ENCODE results near the gene SPTBN5. TPM values are rescaled to one million over a fixed set of nuclear protein-coding genes. Genes with fewer than 3 reads are reported as not detected.

The SPTBN5 gene
- polyA plus RNA-seq (0.01 and 0.04 TPM in 2 replicates), polyA minus RNA-seq (under 0.01 TPM in 1 of 2 replicates, not detected in the other)

- H3K79me2 ChIP-seq (replicated peaks; ENCODE audit: insufficient read depth, low read length), result no peaks in the 10 kb centered on the region
- no peak within 1 kb of the TSS for H3K4me3 ChIP-seq (ENCODE audit: low read length)
- H3K9me3 ChIP-seq (ENCODE audit: low read length), result no peaks in the 10 kb centered on the region
- H3K27me3 ChIP-seq (ENCODE audit: insufficient read depth, low read depth, low read length), result no peaks in the 10 kb centered on the region
- H2AFZ ChIP-seq (ENCODE audit: low read depth, low read length), result no peak within 1 kb of the TSS
- no peak within 1 kb of the TSS for H3K9ac ChIP-seq (ENCODE audit: low read length)
- no peaks in the 10 kb centered on the region for H3K36me3 ChIP-seq (ENCODE audit: insufficient read depth, low read length)
- H3K27ac ChIP-seq (ENCODE audit: low read length), result no peak within 1 kb of the TSS
- no peak for TF ChIP-seq EP300 (conservative IDR thresholded peaks at IDR 0.05; ENCODE audit: poor library complexity, severe bottlenecking)
- H3K4me2 ChIP-seq (ENCODE audit: low read length), result no peak within 1 kb of the TSS
- no peaks in the 10 kb centered on the region for H3F3A ChIP-seq (ENCODE audit: insufficient read depth, low read length, poor library complexity, severe bottlenecking)
- no peaks in the 10 kb centered on the region for H4K20me1 ChIP-seq (ENCODE audit: insufficient read depth)
- no peaks in the 10 kb centered on the region for H3K9me2 ChIP-seq (ENCODE audit: insufficient read depth, low read length)
Observed at GRCh38 chr15:41893422-41894250, at the start of gene SPTBN5. SPTBN5 (minus strand) TSS chr15:41894053; CDS start chr15:41893497, 556 bp downstream.

- Histone ChIP-seq H3K27me3 (ENCODE audit: insufficient read depth, low read depth, low read length) (no peaks in the 10 kb centered on the region), H3K4me2 (ENCODE audit: low read length) (no peak overlapping the region), H3K79me2 (replicated peaks; ENCODE audit: insufficient read depth, low read length) (no peaks in the 10 kb centered on the region), H4K20me1 (ENCODE audit: insufficient read depth) (no peaks in the 10 kb centered on the region), H3K36me3 (ENCODE audit: insufficient read depth, low read length) (no peaks in the 10 kb centered on the region), H2AFZ (ENCODE audit: low read depth, low read length) (no peak overlapping the region), H3F3A (ENCODE audit: insufficient read depth, low read length, poor library complexity, severe bottlenecking) (no peaks in the 10 kb centered on the region), H3K9me3 (ENCODE audit: low read length) (no peaks in the 10 kb centered on the region), H3K4me3 (ENCODE audit: low read length) (no peak overlapping the region), H3K9ac (ENCODE audit: low read length) (no peak overlapping the region), H3K9me2 (ENCODE audit: insufficient read depth, low read length) (no peaks in the 10 kb centered on the region), H3K27ac (ENCODE audit: low read length) (no peak overlapping the region)
- TF ChIP-seq EP300 (conservative IDR thresholded peaks at IDR 0.05; ENCODE audit: poor library complexity, severe bottlenecking) (no peak), SMC3 (conservative IDR thresholded peaks at IDR 0.05; ENCODE audit: poor library complexity) (no peak), RAD21 (conservative IDR thresholded peaks at IDR 0.05) (no peak)
Observed at GRCh38 chr15:41942886-41943285, 49.0 kb upstream of the SPTBN5 start.

- no peaks in the 10 kb centered on the region for H3K36me3 ChIP-seq (ENCODE audit: insufficient read depth, low read length)
Observed at GRCh38 chr15:41941644-41942415, 48.0 kb upstream of the SPTBN5 start.

DNA sequence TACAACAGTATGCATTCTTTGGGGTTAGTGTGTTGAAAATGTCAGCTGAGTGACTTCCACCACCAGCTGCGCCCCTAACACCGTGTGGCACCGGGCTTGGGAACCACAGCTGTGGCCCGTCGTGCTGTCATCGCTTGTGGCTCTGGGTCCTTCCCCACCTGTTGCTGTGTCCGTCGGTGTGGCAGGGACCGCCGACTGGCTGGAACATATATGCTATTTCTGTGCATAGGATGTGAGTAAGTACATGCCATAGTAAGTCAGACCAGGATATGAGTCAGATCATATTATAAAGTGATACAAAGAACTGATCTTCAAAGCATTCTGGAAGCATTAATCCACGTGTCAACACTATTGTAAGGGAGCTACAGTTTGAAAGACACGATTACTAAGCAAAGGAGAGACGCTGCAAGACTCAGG is 46.6 kb upstream of the SPTBN5 start:
- no peaks in the 10 kb centered on the region for H3K9me3 ChIP-seq (ENCODE audit: low read length)
- no peaks in the 10 kb centered on the region for H3K9me2 ChIP-seq (ENCODE audit: insufficient read depth, low read length)
- TF ChIP-seq, protein P1, sequence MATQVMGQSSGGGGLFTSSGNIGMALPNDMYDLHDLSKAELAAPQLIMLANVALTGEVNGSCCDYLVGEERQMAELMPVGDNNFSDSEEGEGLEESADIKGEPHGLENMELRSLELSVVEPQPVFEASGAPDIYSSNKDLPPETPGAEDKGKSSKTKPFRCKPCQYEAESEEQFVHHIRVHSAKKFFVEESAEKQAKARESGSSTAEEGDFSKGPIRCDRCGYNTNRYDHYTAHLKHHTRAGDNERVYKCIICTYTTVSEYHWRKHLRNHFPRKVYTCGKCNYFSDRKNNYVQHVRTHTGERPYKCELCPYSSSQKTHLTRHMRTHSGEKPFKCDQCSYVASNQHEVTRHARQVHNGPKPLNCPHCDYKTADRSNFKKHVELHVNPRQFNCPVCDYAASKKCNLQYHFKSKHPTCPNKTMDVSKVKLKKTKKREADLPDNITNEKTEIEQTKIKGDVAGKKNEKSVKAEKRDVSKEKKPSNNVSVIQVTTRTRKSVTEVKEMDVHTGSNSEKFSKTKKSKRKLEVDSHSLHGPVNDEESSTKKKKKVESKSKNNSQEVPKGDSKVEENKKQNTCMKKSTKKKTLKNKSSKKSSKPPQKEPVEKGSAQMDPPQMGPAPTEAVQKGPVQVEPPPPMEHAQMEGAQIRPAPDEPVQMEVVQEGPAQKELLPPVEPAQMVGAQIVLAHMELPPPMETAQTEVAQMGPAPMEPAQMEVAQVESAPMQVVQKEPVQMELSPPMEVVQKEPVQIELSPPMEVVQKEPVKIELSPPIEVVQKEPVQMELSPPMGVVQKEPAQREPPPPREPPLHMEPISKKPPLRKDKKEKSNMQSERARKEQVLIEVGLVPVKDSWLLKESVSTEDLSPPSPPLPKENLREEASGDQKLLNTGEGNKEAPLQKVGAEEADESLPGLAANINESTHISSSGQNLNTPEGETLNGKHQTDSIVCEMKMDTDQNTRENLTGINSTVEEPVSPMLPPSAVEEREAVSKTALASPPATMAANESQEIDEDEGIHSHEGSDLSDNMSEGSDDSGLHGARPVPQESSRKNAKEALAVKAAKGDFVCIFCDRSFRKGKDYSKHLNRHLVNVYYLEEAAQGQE (IDR thresholded peaks at IDR 0.05; ENCODE audit: borderline replicate concordance), result no peak
- TF ChIP-seq TAF1 (IDR thresholded peaks at IDR 0.05; ENCODE audit: low read depth), result no peak
- no peak for TF ChIP-seq MXI1 (conservative IDR thresholded peaks at IDR 0.05; ENCODE audit: poor library complexity, severe bottlenecking)
- no peak for TF ChIP-seq CTCF (IDR thresholded peaks at IDR 0.05; ENCODE audit: poor library complexity, severe bottlenecking)
- TF ChIP-seq EZH2 (IDR thresholded peaks at IDR 0.05; ENCODE audit: borderline replicate concordance, insufficient read depth, low read length, poor library complexity, severe bottlenecking), result no peak
- TF ChIP-seq SMC3 (conservative IDR thresholded peaks at IDR 0.05; ENCODE audit: poor library complexity), result no peak
- no peak for TF ChIP-seq POLR2AphosphoS5 (IDR thresholded peaks at IDR 0.05)
- TF ChIP-seq RAD21 (conservative IDR thresholded peaks at IDR 0.05), result no peak
- TF ChIP-seq EP300 (conservative IDR thresholded peaks at IDR 0.05; ENCODE audit: poor library complexity, severe bottlenecking), result no peak
- no peaks in the 10 kb centered on the region for H3K27me3 ChIP-seq (ENCODE audit: insufficient read depth, low read depth, low read length)
- H3K79me2 ChIP-seq (replicated peaks; ENCODE audit: insufficient read depth, low read length), result no peaks in the 10 kb centered on the region
- H3F3A ChIP-seq (ENCODE audit: insufficient read depth, low read length, poor library complexity, severe bottlenecking), result no peaks in the 10 kb centered on the region
- no peak overlapping the region for H3K4me3 ChIP-seq (ENCODE audit: low read length)
- H3K36me3 ChIP-seq (ENCODE audit: insufficient read depth, low read length), result no peaks in the 10 kb centered on the region
- H3K27ac ChIP-seq (ENCODE audit: low read length), result no peak overlapping the region
- H3K9ac ChIP-seq (ENCODE audit: low read length), result no peak overlapping the region
- no peak overlapping the region for H3K4me2 ChIP-seq (ENCODE audit: low read length)
- no peak overlapping the region for H2AFZ ChIP-seq (ENCODE audit: low read depth, low read length)
- H4K20me1 ChIP-seq (ENCODE audit: insufficient read depth), result no peaks in the 10 kb centered on the region

More at GRCh38 chr15:41941644-41942415, 48.0 kb upstream of the SPTBN5 start:
- no peak for TF ChIP-seq MXI1 (conservative IDR thresholded peaks at IDR 0.05; ENCODE audit: poor library complexity, severe bottlenecking)
- Histone ChIP-seq H3K4me3 (ENCODE audit: low read length) (no peak overlapping the region), H3K27me3 (ENCODE audit: insufficient read depth, low read depth, low read length) (no peaks in the 10 kb centered on the region), H3K27ac (ENCODE audit: low read length) (no peak overlapping the region), H3K9me3 (ENCODE audit: low read length) (no peaks in the 10 kb centered on the region), H4K20me1 (ENCODE audit: insufficient read depth) (no peaks in the 10 kb centered on the region), H3K9me2 (ENCODE audit: insufficient read depth, low read length) (no peaks in the 10 kb centered on the region), H3K79me2 (replicated peaks; ENCODE audit: insufficient read depth, low read length) (no peaks in the 10 kb centered on the region), H3K9ac (ENCODE audit: low read length) (no peak overlapping the region), H2AFZ (ENCODE audit: low read depth, low read length) (no peak overlapping the region), H3K4me2 (ENCODE audit: low read length) (no peak overlapping the region), H3F3A (ENCODE audit: insufficient read depth, low read length, poor library complexity, severe bottlenecking) (no peaks in the 10 kb centered on the region)
